Measurements from ENCODE around the gene ACAA1. TPM values are rescaled to one million over a fixed set of nuclear protein-coding genes. Genes with fewer than 3 reads are reported as not detected.
A peak's percentile ranks its signal among the peaks of the same experiment; 100 is the strongest.

ACAA1 gene
- total and polyA plus RNA-seq, 2 experiments from 2014 or later: 141 to 250 TPM

- Histone ChIP-seq H4K20me1 (ENCODE audit: insufficient read depth, poor library complexity, severe bottlenecking) (no peaks in the 10 kb centered on the region), H3K9me2 (replicated peaks; ENCODE audit: insufficient read depth) (no peaks in the 10 kb centered on the region), H3K4me2 (no peak overlapping the region), H3K27ac (no peak overlapping the region), H3K9me3 (ENCODE audit: low read depth) (no peaks in the 10 kb centered on the region), H3K27me3 (no peaks in the 10 kb centered on the region), H3K36me3 (replicated peaks; ENCODE audit: insufficient read depth, low read depth) (no peaks in the 10 kb centered on the region), H3K4me3 (no peak overlapping the region), H3K4me1 (ENCODE audit: insufficient read depth) (peaks cover 14% of the 10 kb centered on the region), H2AFZ (no peak overlapping the region), H3K79me2 (peaks cover 33% of the 10 kb centered on the region)
- TF ChIP-seq EZH2 (IDR thresholded peaks at IDR 0.05; ENCODE audit: borderline replicate concordance): no peak
- TF ChIP-seq CTCF (IDR thresholded peaks at IDR 0.05; ENCODE audit: poor library complexity): no peak
- TF ChIP-seq EZH2phosphoT487 (IDR thresholded peaks at IDR 0.05; ENCODE audit: low read depth, severe bottlenecking, unreplicated experiment): no peak
- WGBS (ENCODE audit: low lambda C conversion rate, missing lambda C conversion rate): 100% methylated on average over 7 of the region's 7 CpGs
- no peak for DNase-seq (ENCODE audit: low spot score)
Observed at GRCh38 chr3:38141173-38141951, 4.4 kb upstream of the ACAA1 start.

- Histone ChIP-seq H3K4me3 (no peak overlapping the region), H3K27me3 (no peaks in the 10 kb centered on the region), H2AFZ (no peak overlapping the region), H3K79me2 (peaks cover 41% of the 10 kb centered on the region), H3K9me2 (replicated peaks; ENCODE audit: insufficient read depth) (no peaks in the 10 kb centered on the region), H3K4me2 (peak overlapping the region; percentile 79), H3K36me3 (replicated peaks; ENCODE audit: insufficient read depth, low read depth) (no peaks in the 10 kb centered on the region), H3K4me1 (ENCODE audit: insufficient read depth) (peaks cover 18% of the 10 kb centered on the region), H4K20me1 (ENCODE audit: insufficient read depth, poor library complexity, severe bottlenecking) (peaks cover 3% of the 10 kb centered on the region), H3K27ac (no peak overlapping the region), H3K9me3 (ENCODE audit: low read depth) (no peaks in the 10 kb centered on the region)
- no peak for TF ChIP-seq EZH2 (IDR thresholded peaks at IDR 0.05; ENCODE audit: borderline replicate concordance)
- TF ChIP-seq CTCF (IDR thresholded peaks at IDR 0.05; ENCODE audit: poor library complexity): no peak
- TF ChIP-seq EZH2phosphoT487 (IDR thresholded peaks at IDR 0.05; ENCODE audit: low read depth, severe bottlenecking, unreplicated experiment): no peak
- WGBS (ENCODE audit: low lambda C conversion rate, missing lambda C conversion rate): 98% methylated on average over 13 of the region's 13 CpGs
- no peak for DNase-seq (ENCODE audit: low spot score)
Observed at GRCh38 chr3:38140326-38141172, 3.6 kb upstream of the ACAA1 start.

GRCh38 chr3:38139652-38140051 lies 2.7 kb upstream of the ACAA1 start:
- H3K36me3 ChIP-seq (replicated peaks; ENCODE audit: insufficient read depth, low read depth): no peaks in the 10 kb centered on the region
- peak overlapping the region; percentile 79 for H3K4me2 ChIP-seq
- peak overlapping the region; percentile 89 for H3K4me3 ChIP-seq
- 81% methylated on average over 7 of the region's 7 CpGs for WGBS (ENCODE audit: low lambda C conversion rate, missing lambda C conversion rate)
- peaks cover 50% of the 10 kb centered on the region for H3K79me2 ChIP-seq
- peak overlapping the region; percentile 96 for H3K27ac ChIP-seq
- TF ChIP-seq CTCF (IDR thresholded peaks at IDR 0.05; ENCODE audit: poor library complexity) (no peak), EZH2 (IDR thresholded peaks at IDR 0.05; ENCODE audit: borderline replicate concordance) (no peak), EZH2phosphoT487 (IDR thresholded peaks at IDR 0.05; ENCODE audit: low read depth, severe bottlenecking, unreplicated experiment) (no peak)
- no peaks in the 10 kb centered on the region for H3K9me2 ChIP-seq (replicated peaks; ENCODE audit: insufficient read depth)
- peaks cover 26% of the 10 kb centered on the region for H3K4me1 ChIP-seq (ENCODE audit: insufficient read depth)
- no peak overlapping the region for H2AFZ ChIP-seq
- H3K9me3 ChIP-seq (ENCODE audit: low read depth): no peaks in the 10 kb centered on the region
- peaks cover 4% of the 10 kb centered on the region for H4K20me1 ChIP-seq (ENCODE audit: insufficient read depth, poor library complexity, severe bottlenecking)
- DNase-seq (ENCODE audit: low spot score): no peak
- no peaks in the 10 kb centered on the region for H3K27me3 ChIP-seq
